H1 (cell line): ENCODE data around the gene MMP17. TPM values are rescaled to one million over a fixed set of nuclear protein-coding genes. Genes with fewer than 3 reads are reported as not detected.

Source experiments
- CTCF ChIA-PET: fragments of 300-600 bp; sonication (Branson Sonifier 250); formaldehyde crosslinking; loops from one replicate; lab custom pipeline; 2021; ENCODE audit not compliant: partially characterized antibody; lab: Charles Lee
- POLR2A ChIA-PET: fragments of 300-600 bp; sonication (Branson Sonifier 250); formaldehyde crosslinking; loops from one replicate; lab custom pipeline; 2021; ENCODE audit warnings: inconsistent platforms; ENCODE audit not compliant: partially characterized antibody; lab: Charles Lee
- DNase-seq, 2 experiments: peaks; one replicate each; pipeline versions ENCODE4 v3.0.0 to v3.0.0-alpha.2; 2010 to 2022; ENCODE audit warnings: low spot score in 2 of 2, low read depth in 1 of 2, mixed read lengths in 1 of 2
- FAIRE-seq: peaks from 2 replicates; lab custom pipeline; 2011; peaks lifted over from hg19 to GRCh38; lab: Jason Lieb, UNC
- H2AFZ ChIP-seq: 2 replicates; pipeline ENCODE4 v1.8.1; 2012; ENCODE audit warnings: low read length, inconsistent platforms
- H2AK5ac ChIP-seq: 2 replicates; pipeline ENCODE4 v1.6.1; 2013; ENCODE audit warnings: low read depth, low read length
- H2BK120ac ChIP-seq: replicated peaks from 2 replicates; pipeline ENCODE3; 2013; ENCODE audit warnings: low read depth, low read length, inconsistent platforms
- H2BK12ac ChIP-seq: 2 replicates; pipeline ENCODE4 v1.6.1; 2013; ENCODE audit warnings: low read depth, low read length
- H2BK15ac ChIP-seq: 2 replicates; pipeline ENCODE4 v1.6.1; 2013; ENCODE audit warnings: low read length
- H2BK20ac ChIP-seq: 2 replicates; pipeline ENCODE4 v1.6.1; 2013; ENCODE audit warnings: low read length
- H2BK5ac ChIP-seq: 2 replicates; pipeline ENCODE4 v1.6.1; 2013; ENCODE audit warnings: low read depth, low read length
- H3K14ac ChIP-seq: 2 replicates; pipeline ENCODE4 v1.6.1; 2013; ENCODE audit warnings: inconsistent platforms; ENCODE audit not compliant: insufficient read length
- H3K18ac ChIP-seq: 2 replicates; pipeline ENCODE4 v1.6.1; 2013; ENCODE audit warnings: low read length; ENCODE audit errors: extremely low read depth
- H3K23ac ChIP-seq: 2 replicates; pipeline ENCODE4 v1.6.1; 2013; ENCODE audit warnings: inconsistent platforms; ENCODE audit not compliant: insufficient read length
- H3K23me2 ChIP-seq: 2 replicates; pipeline ENCODE4 v1.6.1; 2013; ENCODE audit warnings: low read depth, low read length
- H3K27ac ChIP-seq: 2 replicates; pipeline ENCODE4 v1.6.1; 2011; ENCODE audit warnings: low read depth, low read length, inconsistent platforms
- H3K27me3 ChIP-seq, 4 experiments: replicated peaks in 1 of 4; 1 replicate in 1 of 4; 2 replicates in 3 of 4; pipeline versions ENCODE4 v1.6.1 to v1.8.1; 2011 to 2013; ENCODE audit warnings: low read length in 3 of 4, mild to moderate bottlenecking in 3 of 4, inconsistent platforms in 2 of 4, mixed read lengths in 2 of 4, moderate library complexity in 1 of 4; ENCODE audit not compliant: control insufficient read depth in 3 of 4, insufficient read depth in 3 of 4; ENCODE audit errors: extremely low read depth in 1 of 4
- H3K36me3 ChIP-seq, 4 experiments: 2 replicates each; pipeline versions ENCODE4 v1.6.1 to v1.8.1; 2011 to 2013; ENCODE audit warnings: mild to moderate bottlenecking in 4 of 4, low read length in 3 of 4, moderate library complexity in 2 of 4, control low read depth in 1 of 4, inconsistent platforms in 1 of 4; ENCODE audit not compliant: insufficient read depth in 4 of 4, control insufficient read depth in 2 of 4
- H3K4ac ChIP-seq: replicated peaks from 2 replicates; pipeline ENCODE3; 2013; ENCODE audit warnings: low read length, low read depth, mixed read lengths, inconsistent platforms; ENCODE audit not compliant: insufficient read length
- H3K4me1 ChIP-seq, 4 experiments: replicated peaks in 1 of 4; 1 replicate in 1 of 4; 2 replicates in 3 of 4; pipeline versions ENCODE4 v1.6.1 to v1.8.1; 2011 to 2013; ENCODE audit warnings: low read length in 3 of 4, inconsistent platforms in 2 of 4, mixed read lengths in 1 of 4; ENCODE audit not compliant: insufficient read depth in 4 of 4, control insufficient read depth in 3 of 4
- H3K4me2 ChIP-seq, 2 experiments: 2 replicates each; pipeline versions ENCODE4 v1.6.1 to v1.8.1; 2011 to 2013; ENCODE audit warnings: low read depth in 2 of 2, low read length in 2 of 2, control low read depth in 1 of 2, inconsistent platforms in 1 of 2, mild to moderate bottlenecking in 1 of 2; ENCODE audit not compliant: insufficient read depth in 1 of 2
- H3K4me3 ChIP-seq, 4 experiments: fragments of 200-600, 300-600 bp in 1 of 4; sonication (generic), shearing (Covaris generic), sonication (Bioruptor Twin) in 1 of 4; 2 replicates each; pipeline versions ENCODE4 v1.5.1 to v1.8.1; 2011 to 2016; ENCODE audit warnings: low read length in 4 of 4, low read depth in 3 of 4, control low read depth in 2 of 4, inconsistent platforms in 2 of 4, mild to moderate bottlenecking in 2 of 4, mixed read lengths in 1 of 4, moderate library complexity in 1 of 4; ENCODE audit not compliant: insufficient read depth in 2 of 4; ENCODE audit errors: extremely low read depth in 1 of 4
- H3K56ac ChIP-seq: replicated peaks from 2 replicates; pipeline ENCODE3; 2013; ENCODE audit warnings: low read depth, mild to moderate bottlenecking, mixed read lengths, low read length, inconsistent platforms; ENCODE audit not compliant: insufficient read length
- H3K79me1 ChIP-seq: 2 replicates; pipeline ENCODE4 v1.6.1; 2013; ENCODE audit warnings: low read depth, low read length, control low read depth
- H3K79me2 ChIP-seq, 2 experiments: 2 replicates each; pipeline versions ENCODE4 v1.6.1 to v1.8.1; 2012 to 2013; ENCODE audit warnings: low read length in 2 of 2, mild to moderate bottlenecking in 2 of 2, inconsistent platforms in 1 of 2; ENCODE audit not compliant: insufficient read depth in 2 of 2, control insufficient read depth in 1 of 2
- H3K9ac ChIP-seq, 4 experiments: replicated peaks in 1 of 4; 1 replicate in 1 of 4; 2 replicates in 3 of 4; pipeline versions ENCODE4 v1.6.1 to v1.8.1; 2011 to 2013; ENCODE audit warnings: low read depth in 3 of 4, low read length in 3 of 4, control low read depth in 2 of 4, mild to moderate bottlenecking in 2 of 4, moderate library complexity in 2 of 4, inconsistent platforms in 1 of 4; ENCODE audit errors: extremely low read depth in 1 of 4
- H3K9me3 ChIP-seq, 2 experiments: 2 replicates each; pipeline versions ENCODE4 v1.6.1 to v1.8.1; 2012 to 2013; ENCODE audit warnings: mild to moderate bottlenecking in 2 of 2, moderate library complexity in 2 of 2, control low read depth in 1 of 2, inconsistent platforms in 1 of 2, low read depth in 1 of 2, low read length in 1 of 2, mixed read lengths in 1 of 2; ENCODE audit not compliant: insufficient read depth in 2 of 2
- H4K20me1 ChIP-seq, 2 experiments: replicated peaks in 1 of 2; 2 replicates each; pipeline versions ENCODE3 to v1.8.1; 2011 to 2013; ENCODE audit warnings: inconsistent platforms in 2 of 2, low read length in 2 of 2, mild to moderate bottlenecking in 1 of 2; ENCODE audit not compliant: insufficient read depth in 2 of 2, control insufficient read depth in 1 of 2
- H4K5ac ChIP-seq: 2 replicates; pipeline ENCODE4 v1.6.1; 2013; ENCODE audit warnings: low read length, low read depth, mixed read lengths, inconsistent platforms; ENCODE audit not compliant: insufficient read length
- H4K8ac ChIP-seq: 2 replicates; pipeline ENCODE4 v1.8.0; 2013; ENCODE audit warnings: mild to moderate bottlenecking, moderate library complexity, low read length, inconsistent platforms; ENCODE audit not compliant: insufficient read depth; ENCODE audit errors: extremely low read depth
- H4K91ac ChIP-seq: replicated peaks from 2 replicates; pipeline ENCODE3; 2013; ENCODE audit warnings: low read length, mixed read lengths, inconsistent platforms; ENCODE audit not compliant: insufficient read length
- ASH2L ChIP-seq: fragments of 200-600, 300-600 bp; sonication (generic); IDR thresholded peaks from one replicate; pipeline ENCODE4 v1.7.1; 2017; ENCODE audit warnings: low read length
- CBX5 ChIP-seq: fragments of 300-800, 300-1000 bp; sonication (generic); IDR thresholded peaks from 2 replicates; pipeline ENCODE4 v1.7.1; 2016; ENCODE audit warnings: antibody characterized with exemption, low read length, low read depth
- CEBPB ChIP-seq: IDR thresholded peaks from 2 replicates; pipeline ENCODE4 v1.6.1; 2012; ENCODE audit warnings: low read depth, low read length
- SUZ12 ChIP-seq: fragments of 200-600 bp; sonication (generic); IDR thresholded peaks from 2 replicates; pipeline ENCODE4 v1.6.1; 2012; ENCODE audit warnings: mild to moderate bottlenecking, inconsistent platforms, low read length, moderate library complexity, mixed read lengths
- TAF1 ChIP-seq: IDR thresholded peaks from 2 replicates; pipeline ENCODE4 v1.6.1; 2011; ENCODE audit warnings: mild to moderate bottlenecking, low read depth, low read length
- TBP ChIP-seq: IDR thresholded peaks from 2 replicates; pipeline ENCODE4 v1.6.1; 2011; ENCODE audit warnings: low read depth, low read length, improper control_type of control experiment
- WGBS, 2 experiments: shearing (Covaris generic) in 1 of 2; methylation state at CpG; one replicate each; pipeline versions ENCODE4 v1.1.6 to v1.1.7; 2013 to 2015; ENCODE audit warnings: low lambda C conversion rate in 2 of 2, mixed read lengths in 2 of 2, inconsistent platforms in 1 of 2, low coverage in 1 of 2, missing lambda C conversion rate in 1 of 2; ENCODE audit not compliant: insufficient replicate concordance in 2 of 2, insufficient coverage in 1 of 2, insufficient read length in 1 of 2; ENCODE audit errors: extremely low coverage in 1 of 2, missing lambda C conversion rate in 1 of 2; 5-methylcytosine and 5-hydroxymethylcytosine counted together
- polyA plus RNA-seq, 7 experiments: library from polyadenylated mRNA; depleted of rRNA in 3 of 7; stranded (reverse) in 5 of 7; unstranded in 2 of 7; fragments of >200 nt in 5 of 7; fragments of 200-250 nt in 2 of 7; gene quantifications; 1 replicate in 5 of 7; 2 replicates in 1 of 7; 4 replicates in 1 of 7; pipeline versions ENCODE4 v1.2.1 to v1.2.3, GENCODE V29; 2011 to 2013; ENCODE audit warnings: missing spikeins in 2 of 7, mixed read lengths in 2 of 7
- total RNA-seq: library from RNA; stranded (reverse); fragmentation: NEBNext Ultra II Directional; extraction: Animal tissue kit (Norgen Biotek cat#: 25700); gene quantifications from 2 replicates; pipeline ENCODE4 v1.2.1, GENCODE V29; 2021

The MMP17 gene
- total and polyA plus RNA-seq, 2 of the 8 experiments (the other 6 are each of a cell fraction or from before 2014, with no cell fraction given): 41.3 to 53.8 TPM

DNA sequence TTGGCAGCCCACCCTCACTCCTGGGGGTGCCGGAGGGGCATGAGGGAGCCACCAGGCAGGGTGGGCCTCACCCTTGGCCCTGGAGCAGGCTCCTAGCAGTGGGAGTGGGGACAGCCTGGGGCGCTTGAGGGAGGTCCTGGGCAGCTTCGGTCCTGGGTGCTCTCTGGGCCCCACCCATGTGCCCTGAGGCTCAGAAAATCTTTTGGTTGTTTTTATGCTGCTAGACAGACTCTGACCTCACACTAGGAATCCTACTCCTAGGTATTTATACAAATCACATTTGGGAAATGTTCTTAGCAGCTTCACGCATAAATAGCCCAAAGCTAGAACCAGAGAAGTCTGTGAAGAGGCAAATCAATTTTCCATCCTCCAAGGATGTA lies 55.3 kb downstream of the MMP17 start:
- Histone ChIP-seq H4K20me1 (no peaks in the 10 kb centered on the region), H3K23me2 (no peaks in the 10 kb centered on the region), H3K36me3 (no peaks in the 10 kb centered on the region), H4K8ac (no peak overlapping the region; the same call in 1 of the 2 replicates), H2AK5ac (no peak overlapping the region), H3K9me3 (peaks cover 4 to 5% of the 10 kb centered on the region in 2 experiments; a peak in 3 of 4 replicates), H3K56ac (no peak overlapping the region), H4K91ac (no peak overlapping the region), H2BK20ac (no peak overlapping the region), H3K18ac (no peak overlapping the region), H2AFZ (no peak overlapping the region), H2BK12ac (no peak overlapping the region), H3K4ac (no peak overlapping the region), H3K27me3 (no peaks in the 10 kb centered on the region), H2BK5ac (no peak overlapping the region), H3K9ac (no peak overlapping the region), H3K4me2 (no peak overlapping the region), H4K5ac (no peak overlapping the region), H2BK120ac (no peak overlapping the region), H3K27ac (no peak overlapping the region), H3K14ac (no peak overlapping the region), H3K4me3 (no peak overlapping the region), H3K79me2 (no peaks in the 10 kb centered on the region), H3K79me1 (no peaks in the 10 kb centered on the region), H3K4me1 (peaks cover 0 to 3% (median 0%) of the 10 kb centered on the region in 4 experiments; a peak in 2 of 7 replicates), H3K23ac (no peak overlapping the region), H2BK15ac (no peak overlapping the region)
- WGBS, 2 experiments: 85% methylated on average over 4 of the region's 4 CpGs; no CpG with 5 or more reads in 1 of the 2 experiments
- DNase-seq: no peak
- FAIRE-seq: no peak
- POLR2A ChIA-PET: interaction anchor here (0.8 to 0.9 kb wide), 2 partner anchors 12 to 23 kb away, joined by 3 read pairs; no protein-coding TSS in a partner anchor
- CTCF ChIA-PET: interaction anchor here (1.0 to 1.6 kb wide), 6 partner anchors 9 to 262 kb away, joined by 3 to 5 read pairs (median 4); no protein-coding TSS in a partner anchor
- TF ChIP-seq TBP: no peak
- TF ChIP-seq TAF1: no peak
- TF ChIP-seq SUZ12: no peak
- no peak for TF ChIP-seq ASH2L
- TF ChIP-seq CBX5: no peak
- no peak for TF ChIP-seq CEBPB
